ENCODE data around the gene FBXO33.

DNA sequence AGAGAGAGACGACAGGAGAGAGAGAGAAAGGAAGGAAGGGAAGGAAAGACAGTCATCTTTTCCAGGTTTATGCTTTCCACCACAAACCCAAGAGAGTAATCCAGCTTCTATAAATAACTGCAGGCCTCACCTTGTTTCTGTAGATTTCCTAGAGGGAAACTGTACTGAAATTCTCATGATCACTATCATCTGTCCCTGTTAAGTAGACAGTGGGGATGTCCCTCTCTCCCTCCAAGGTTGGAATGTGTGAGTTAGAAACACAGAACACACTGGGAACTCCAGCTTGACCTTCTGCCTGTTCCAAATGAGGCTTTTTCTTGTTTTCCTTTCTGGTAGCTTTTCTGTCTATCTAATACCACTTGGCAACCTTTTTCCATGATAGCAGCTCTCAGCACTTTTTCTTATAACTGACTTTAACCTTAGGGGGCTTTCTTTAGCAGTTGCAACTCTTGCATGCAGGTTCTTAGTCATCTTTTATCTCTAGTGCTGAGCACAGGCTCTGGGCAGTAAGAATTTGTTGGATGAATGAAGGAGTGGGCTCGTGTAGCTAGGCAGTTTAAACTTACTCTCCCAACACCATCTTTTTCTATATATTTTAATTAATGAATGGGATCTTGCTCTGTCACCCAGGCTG lies 22.8 kb upstream of the FBXO33 start:
- no peak for TF ChIP-seq POLR2A (IDR thresholded peaks at IDR 0.05)
- TF ChIP-seq, protein P1, sequence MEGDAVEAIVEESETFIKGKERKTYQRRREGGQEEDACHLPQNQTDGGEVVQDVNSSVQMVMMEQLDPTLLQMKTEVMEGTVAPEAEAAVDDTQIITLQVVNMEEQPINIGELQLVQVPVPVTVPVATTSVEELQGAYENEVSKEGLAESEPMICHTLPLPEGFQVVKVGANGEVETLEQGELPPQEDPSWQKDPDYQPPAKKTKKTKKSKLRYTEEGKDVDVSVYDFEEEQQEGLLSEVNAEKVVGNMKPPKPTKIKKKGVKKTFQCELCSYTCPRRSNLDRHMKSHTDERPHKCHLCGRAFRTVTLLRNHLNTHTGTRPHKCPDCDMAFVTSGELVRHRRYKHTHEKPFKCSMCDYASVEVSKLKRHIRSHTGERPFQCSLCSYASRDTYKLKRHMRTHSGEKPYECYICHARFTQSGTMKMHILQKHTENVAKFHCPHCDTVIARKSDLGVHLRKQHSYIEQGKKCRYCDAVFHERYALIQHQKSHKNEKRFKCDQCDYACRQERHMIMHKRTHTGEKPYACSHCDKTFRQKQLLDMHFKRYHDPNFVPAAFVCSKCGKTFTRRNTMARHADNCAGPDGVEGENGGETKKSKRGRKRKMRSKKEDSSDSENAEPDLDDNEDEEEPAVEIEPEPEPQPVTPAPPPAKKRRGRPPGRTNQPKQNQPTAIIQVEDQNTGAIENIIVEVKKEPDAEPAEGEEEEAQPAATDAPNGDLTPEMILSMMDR (IDR thresholded peaks at IDR 0.05), result no peak

Measured in thyroid gland (tissue), 4 donors.